AG09319 (cell line): ENCODE measurements around the gene LIF.

ENCODE experiments used
- DNase-seq: peaks from one replicate; pipeline ENCODE4 v3.0.0-alpha.2; 2010; ENCODE audit warnings: low read depth; ENCODE audit errors: extremely low read depth
- TF ChIP-seq, protein P1 (sequence below): IDR thresholded peaks from 2 replicates; pipeline ENCODE4 v1.5.1; 2011; ENCODE audit warnings: low read depth, mild to moderate bottlenecking, inconsistent platforms, low read length, moderate library complexity

The LIF gene

DNA sequence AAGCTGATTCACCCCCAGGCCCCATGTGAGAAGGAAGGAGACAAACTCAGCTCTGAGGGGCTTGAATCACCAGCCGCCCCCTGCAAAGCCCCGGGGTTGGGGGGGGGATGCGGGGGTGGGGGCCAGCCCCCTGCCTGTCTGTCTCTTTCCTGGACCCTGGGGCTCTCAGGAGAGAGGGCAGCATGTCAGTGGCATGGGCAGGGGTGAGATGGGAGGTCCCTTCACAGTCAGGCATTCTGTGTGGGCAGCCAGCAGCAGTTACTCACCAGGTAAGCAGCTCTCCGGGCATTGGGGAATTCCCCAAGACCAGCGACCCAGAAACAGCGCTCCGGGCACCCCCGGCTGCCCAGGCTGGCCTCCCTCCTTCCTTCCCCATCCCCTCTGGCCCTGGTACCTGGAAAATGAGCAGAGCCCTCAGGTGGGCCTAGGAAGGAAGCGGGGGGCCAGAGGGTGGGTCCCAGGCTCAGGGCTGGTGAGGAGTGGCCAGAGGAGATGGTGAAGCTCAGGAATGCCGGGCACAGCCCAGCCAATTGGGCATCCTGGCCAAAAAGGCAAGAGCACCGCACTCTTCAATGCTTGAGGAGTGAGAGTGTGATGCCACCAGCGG, 4.2 kb upstream of the LIF start:
- no peak for DNase-seq
- TF ChIP-seq, protein P1, sequence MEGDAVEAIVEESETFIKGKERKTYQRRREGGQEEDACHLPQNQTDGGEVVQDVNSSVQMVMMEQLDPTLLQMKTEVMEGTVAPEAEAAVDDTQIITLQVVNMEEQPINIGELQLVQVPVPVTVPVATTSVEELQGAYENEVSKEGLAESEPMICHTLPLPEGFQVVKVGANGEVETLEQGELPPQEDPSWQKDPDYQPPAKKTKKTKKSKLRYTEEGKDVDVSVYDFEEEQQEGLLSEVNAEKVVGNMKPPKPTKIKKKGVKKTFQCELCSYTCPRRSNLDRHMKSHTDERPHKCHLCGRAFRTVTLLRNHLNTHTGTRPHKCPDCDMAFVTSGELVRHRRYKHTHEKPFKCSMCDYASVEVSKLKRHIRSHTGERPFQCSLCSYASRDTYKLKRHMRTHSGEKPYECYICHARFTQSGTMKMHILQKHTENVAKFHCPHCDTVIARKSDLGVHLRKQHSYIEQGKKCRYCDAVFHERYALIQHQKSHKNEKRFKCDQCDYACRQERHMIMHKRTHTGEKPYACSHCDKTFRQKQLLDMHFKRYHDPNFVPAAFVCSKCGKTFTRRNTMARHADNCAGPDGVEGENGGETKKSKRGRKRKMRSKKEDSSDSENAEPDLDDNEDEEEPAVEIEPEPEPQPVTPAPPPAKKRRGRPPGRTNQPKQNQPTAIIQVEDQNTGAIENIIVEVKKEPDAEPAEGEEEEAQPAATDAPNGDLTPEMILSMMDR = no peak

DNA sequence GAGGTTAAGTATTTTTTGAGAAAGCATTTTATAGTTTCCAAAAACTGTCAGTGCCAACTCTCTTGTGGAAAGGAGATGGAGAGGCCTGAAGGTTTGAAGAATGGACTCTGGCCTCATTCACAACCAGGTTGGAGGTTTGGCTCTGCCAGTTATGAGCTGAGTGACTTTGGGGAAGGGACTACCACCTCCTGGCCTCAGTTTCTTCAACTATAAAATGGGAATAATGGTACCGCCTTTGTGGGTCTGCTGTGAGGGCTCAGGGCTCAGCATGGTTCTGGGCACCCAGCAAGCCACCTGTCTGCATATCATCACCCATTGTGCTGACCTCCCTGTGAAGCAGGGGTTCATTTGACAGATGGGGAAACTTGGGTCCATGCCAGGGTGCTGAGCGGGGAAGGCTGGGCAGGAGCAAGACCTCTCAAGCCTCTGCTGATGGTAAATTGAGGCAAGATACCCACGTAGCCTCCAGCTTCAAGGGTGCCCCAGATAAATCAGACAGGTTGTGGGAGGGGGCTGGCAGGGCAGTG, 3.5 kb upstream of the LIF start:
- no peak for DNase-seq
- TF ChIP-seq, protein P1 = no peak

DNA sequence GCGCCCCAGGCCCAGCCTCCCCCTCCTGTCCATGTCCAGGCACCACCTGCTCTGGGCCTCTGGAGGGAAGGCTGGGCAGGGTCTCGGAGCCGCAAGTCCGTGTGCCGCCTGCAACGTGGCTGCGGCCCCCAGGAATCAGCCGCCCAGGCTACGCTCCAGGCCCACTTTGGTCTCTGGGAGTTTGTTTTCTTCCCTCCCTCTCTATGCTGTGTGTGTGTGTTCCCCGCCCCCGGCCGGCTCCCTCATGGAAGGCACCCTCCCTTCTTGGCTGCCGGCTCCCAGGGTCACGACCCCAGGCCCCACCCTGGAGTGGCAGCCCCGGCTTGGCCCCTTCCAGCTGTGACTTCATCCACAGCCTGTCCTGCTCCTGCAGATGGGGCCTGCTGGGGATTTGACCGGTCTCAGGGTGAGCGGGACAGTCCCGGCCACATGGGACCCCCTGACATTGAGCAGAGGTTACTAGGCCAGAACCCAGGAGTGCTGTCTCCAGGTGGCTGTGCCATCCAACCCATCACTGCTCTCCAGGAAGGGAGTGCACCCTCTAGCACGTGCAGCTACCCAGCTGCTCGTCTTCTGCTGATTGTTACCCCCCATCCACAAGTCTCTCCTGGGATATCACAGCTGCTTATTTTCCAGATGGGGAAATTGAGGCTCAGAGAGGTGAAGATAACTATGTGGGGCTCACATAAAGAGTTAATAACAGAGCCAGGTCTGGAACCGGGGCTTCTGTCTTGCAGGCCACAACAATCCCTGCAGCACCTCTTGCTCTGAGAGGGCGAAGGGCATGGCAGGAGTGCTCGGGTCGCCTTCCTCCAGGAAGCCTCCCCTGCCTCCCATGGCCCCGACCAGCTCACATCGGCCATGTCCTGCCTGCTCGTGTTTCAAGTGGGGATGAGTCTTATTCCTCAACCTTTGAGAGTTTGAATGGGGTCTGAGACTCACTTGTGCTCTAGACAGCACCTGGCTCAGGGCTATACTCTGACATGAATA, 2.8 kb upstream of the LIF start:
- DNase-seq = no peak
- TF ChIP-seq, protein P1 = no peak

DNA sequence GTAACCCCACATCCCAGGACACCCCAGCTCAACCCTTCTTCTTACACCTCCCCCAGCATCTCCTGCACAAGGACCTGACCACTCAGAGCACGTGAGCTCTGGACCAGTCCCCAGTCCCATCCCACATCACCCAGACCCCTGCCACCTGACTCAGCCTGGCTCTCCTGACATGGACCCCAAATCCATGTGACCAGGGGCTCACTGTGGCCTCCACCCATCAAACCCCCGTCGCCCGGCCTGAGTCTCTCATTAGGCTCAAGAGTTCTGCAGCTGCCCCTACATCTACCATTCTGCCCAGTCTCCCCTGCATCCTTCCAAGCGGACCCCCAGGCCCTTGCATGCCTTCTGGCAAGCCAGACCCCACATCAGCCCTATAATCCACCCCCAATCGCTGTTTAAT, 1.9 kb upstream of the LIF start:
- TF ChIP-seq, protein P1 = no peak

DNA sequence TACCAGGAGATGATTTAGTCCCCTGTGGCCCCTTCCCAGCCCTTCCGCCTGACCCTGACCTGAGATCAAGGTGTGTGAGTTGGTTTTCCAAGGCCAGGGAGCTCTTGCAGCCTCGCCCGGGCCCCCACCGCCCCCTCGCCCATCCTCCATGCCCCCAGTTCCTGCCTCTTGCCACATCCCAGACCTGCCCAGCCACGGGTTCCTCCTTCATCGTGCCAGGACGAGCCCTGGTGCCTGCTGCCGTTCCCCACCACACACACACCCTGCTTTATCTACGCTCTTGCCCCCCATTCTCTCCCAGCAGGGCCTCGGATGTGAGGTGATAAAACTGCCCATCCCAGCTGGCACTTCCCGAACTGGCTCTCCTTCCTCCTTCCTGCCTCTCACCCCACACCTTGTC, 1.4 kb upstream of the LIF start:
- DNase-seq = no peak
- TF ChIP-seq, protein P1 = no peak

More for the DNA sequence above, 1.9 kb upstream of the LIF start:
- no peak for DNase-seq

DNA sequence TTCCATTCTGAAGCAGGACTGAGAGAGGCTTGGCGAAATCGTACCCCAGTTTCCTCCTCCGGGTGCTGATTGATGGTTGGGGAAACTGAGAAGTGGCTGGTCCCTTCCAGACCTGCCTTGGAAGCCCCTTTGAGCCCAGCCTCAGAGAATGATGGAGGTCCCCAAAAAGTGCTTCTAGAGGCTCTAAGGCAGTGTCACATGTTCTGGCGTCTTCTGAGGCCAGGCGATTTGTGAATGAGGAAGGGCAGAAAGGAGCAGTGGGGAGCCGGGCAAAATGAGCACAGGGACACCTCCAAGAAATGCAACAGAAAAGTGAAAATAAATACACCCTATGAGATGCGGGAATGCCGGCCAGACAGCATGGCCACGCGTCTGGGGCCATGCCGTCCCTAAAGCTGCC, 1.0 kb upstream of the LIF start:
- no peak for DNase-seq
- TF ChIP-seq, protein P1 = no peak
